ENCODE results near the gene NAA15. TPM values are rescaled to one million over a fixed set of nuclear protein-coding genes. Genes with fewer than 3 reads are reported as not detected.
"Not testable (repeated sequence)": the region's sequence is repeated elsewhere in the genome, so short reads cannot be mapped to it uniquely, and the experiment has no call there.

Gene NAA15
- total RNA-seq, 1 experiment from 2014 or later: 74.4 TPM

GRCh38 chr4:139295942-139296299 is 5.4 kb upstream of the NAA15 start:
- DNase-seq (ENCODE audit: low read depth): no peak

GRCh38 chr4:139297001-139297410 is 4.3 kb upstream of the NAA15 start:
- DNase-seq (ENCODE audit: low read depth): no peak

- no peak for DNase-seq (ENCODE audit: low read depth)
These were observed 1.8 kb upstream of the NAA15 start for GRCh38 chr4:139299536-139299935.

- peak; percentile 60 for DNase-seq (ENCODE audit: low read depth)
These were observed 733 bp upstream of the NAA15 start for GRCh38 chr4:139300431-139301112.

GRCh38 chr4:139301821-139302611 is 711 bp downstream of the NAA15 start, which contains the start of gene NDUFC1:
Gene NDUFC1 (minus strand): TSS chr4:139302477. CDS start chr4:139295798, 6,679 bp downstream.
- peak; percentile 58 for DNase-seq (ENCODE audit: low read depth)

GRCh38 chr4:139304920-139305319 is 3.6 kb downstream of the NAA15 start:
- DNase-seq (ENCODE audit: low read depth): no peak

- no peak for DNase-seq (ENCODE audit: low read depth)
These were observed 10.6 kb downstream of the NAA15 start for GRCh38 chr4:139311909-139312308.

- DNase-seq (ENCODE audit: low read depth): no peak
These were observed 11.4 kb downstream of the NAA15 start for GRCh38 chr4:139312552-139313332.

- not testable (repeated sequence) for DNase-seq (ENCODE audit: low read depth)
These were observed 12.1 kb downstream of the NAA15 start for GRCh38 chr4:139313414-139313813.

GRCh38 chr4:139314047-139314800 is 12.9 kb downstream of the NAA15 start:
- no peak for DNase-seq (ENCODE audit: low read depth)

GRCh38 chr4:139315221-139315675 is 13.9 kb downstream of the NAA15 start:
- no peak for DNase-seq (ENCODE audit: low read depth)

- DNase-seq (ENCODE audit: low read depth): no peak
These were observed 15.4 kb downstream of the NAA15 start for GRCh38 chr4:139316733-139317132.

GRCh38 chr4:139317635-139318034 is 16.3 kb downstream of the NAA15 start:
- no peak for DNase-seq (ENCODE audit: low read depth)

GRCh38 chr4:139319571-139319970 is 18.3 kb downstream of the NAA15 start:
- DNase-seq (ENCODE audit: low read depth): no peak

GRCh38 chr4:139322070-139322469 is 20.8 kb downstream of the NAA15 start:
- not testable (repeated sequence) for DNase-seq (ENCODE audit: low read depth)

GRCh38 chr4:139322541-139322940 is 21.2 kb downstream of the NAA15 start:
- not testable (repeated sequence) for DNase-seq (ENCODE audit: low read depth)

GRCh38 chr4:139324620-139325019 is 23.3 kb downstream of the NAA15 start:
- no peak for DNase-seq (ENCODE audit: low read depth)

- DNase-seq (ENCODE audit: low read depth): no peak
These were observed 28.4 kb downstream of the NAA15 start for GRCh38 chr4:139329665-139330200.

- no peak for DNase-seq (ENCODE audit: low read depth)
These were observed 29.0 kb downstream of the NAA15 start for GRCh38 chr4:139330283-139330682.

- peak; percentile 6 for DNase-seq (ENCODE audit: low read depth)
These were observed 29.9 kb downstream of the NAA15 start for GRCh38 chr4:139331185-139331584.

GRCh38 chr4:139333046-139333445 is 31.7 kb downstream of the NAA15 start:
- DNase-seq (ENCODE audit: low read depth): no peak
